B cell (primary cell): ENCODE measurements around the gene TBX20.

Source experiments
- CTCF ChIP-seq: fragments of 200-600 bp; IDR thresholded peaks from one replicate; pipeline ENCODE4 v1.8.0; 2022; ENCODE audit warnings: antibody characterized with exemption, mild to moderate bottlenecking
- EZH2 ChIP-seq: IDR thresholded peaks from 2 replicates; pipeline ENCODE4 v1.6.1; 2012; ENCODE audit warnings: borderline replicate concordance, low read depth, mild to moderate bottlenecking, moderate library complexity, low read length; ENCODE audit not compliant: insufficient read depth, poor library complexity, severe bottlenecking

- TF ChIP-seq CTCF = no peak
- no peak for TF ChIP-seq EZH2
These were observed 13.5 kb upstream of the TBX20 start for GRCh38 chr7:35267411-35267810.
